Upper lobe of right lung (tissue), 1 donor: Measurements from ENCODE around the gene A1CF. TPM values are rescaled to one million over a fixed set of nuclear protein-coding genes. Genes with fewer than 3 reads are reported as not detected.

Source experiments
- ATAC-seq: fragments of 200-7000 bp; cut with Tn5 transposase; one replicate; pipeline ENCODE4 v1.9.1; 2020; ENCODE audit warnings: mild to moderate bottlenecking, moderate library complexity
- DNase-seq: peaks from one replicate; pipeline ENCODE4 v3.0.0-alpha.2; 2020
- H3K27ac ChIP-seq: fragments of 200-600 bp; one replicate; pipeline ENCODE4 v1.8.0; 2022
- H3K27me3 ChIP-seq: fragments of 200-600 bp; one replicate; pipeline ENCODE4 v1.8.0; 2022; ENCODE audit warnings: mild to moderate bottlenecking
- H3K36me3 ChIP-seq: fragments of 200-600 bp; one replicate; pipeline ENCODE4 v1.8.0; 2022
- H3K4me1 ChIP-seq: fragments of 200-600 bp; one replicate; pipeline ENCODE4 v1.8.0; 2022
- H3K4me3 ChIP-seq: fragments of 200-600 bp; one replicate; pipeline ENCODE4 v1.8.0; 2022; ENCODE audit warnings: mild to moderate bottlenecking
- H3K9me3 ChIP-seq: fragments of 200-600 bp; one replicate; pipeline ENCODE4 v1.8.0; 2022
- intact Hi-C: fragments of 100-400 bp; cut with DNase I; formaldehyde crosslinking; loops from one replicate; pipeline ENCODE4 v1.11.0; 2022
- total RNA-seq: library from RNA; stranded (reverse); fragmentation: NEBNext Ultra II Directional; extraction: Animal tissue kit (Norgen Biotek cat#: 25700); gene quantifications from one replicate; pipeline ENCODE4 v1.2.1, GENCODE V29; 2021
- TF ChIP-seq, protein P1 (sequence below): fragments of 200-600 bp; IDR thresholded peaks from one replicate; pipeline ENCODE4 v1.8.0; 2022; ENCODE audit warnings: antibody characterized with exemption
- donor health status: DM: no; HTN: yes; CAD: no; lungs with severe emphysema.

Gene A1CF
- total RNA-seq, 1 donor from 2014 or later, result not detected

DNA sequence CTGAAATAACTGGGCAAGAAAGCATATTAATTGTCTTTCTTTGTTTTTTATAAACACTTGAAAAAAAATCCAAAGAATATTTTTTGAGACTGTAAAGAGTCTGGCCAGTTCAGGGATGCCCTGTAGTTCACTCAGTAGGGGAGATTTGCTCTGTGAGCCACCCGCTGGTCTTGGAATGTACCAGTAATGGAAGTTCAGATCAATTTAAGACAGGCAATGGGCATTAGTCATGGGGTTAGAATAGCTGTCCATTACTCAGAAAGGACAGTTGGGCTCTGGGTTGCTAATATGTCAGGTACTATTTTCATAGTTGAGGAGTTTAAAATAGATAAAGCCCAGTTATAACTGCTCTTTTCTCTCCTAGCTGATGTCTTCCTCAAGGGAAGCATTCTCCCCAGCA lies 38.7 kb downstream of the A1CF start:
- Histone ChIP-seq H3K4me1 (no peaks in the 10 kb centered on the region), H3K36me3 (no peaks in the 10 kb centered on the region), H3K4me3 (no peak overlapping the region), H3K9me3 (no peaks in the 10 kb centered on the region), H3K27me3 (no peaks in the 10 kb centered on the region), H3K27ac (no peak overlapping the region)
- no peak for DNase-seq
- intact Hi-C loops, result no loop called here
- ATAC-seq, result no peak
- TF ChIP-seq, protein P1, sequence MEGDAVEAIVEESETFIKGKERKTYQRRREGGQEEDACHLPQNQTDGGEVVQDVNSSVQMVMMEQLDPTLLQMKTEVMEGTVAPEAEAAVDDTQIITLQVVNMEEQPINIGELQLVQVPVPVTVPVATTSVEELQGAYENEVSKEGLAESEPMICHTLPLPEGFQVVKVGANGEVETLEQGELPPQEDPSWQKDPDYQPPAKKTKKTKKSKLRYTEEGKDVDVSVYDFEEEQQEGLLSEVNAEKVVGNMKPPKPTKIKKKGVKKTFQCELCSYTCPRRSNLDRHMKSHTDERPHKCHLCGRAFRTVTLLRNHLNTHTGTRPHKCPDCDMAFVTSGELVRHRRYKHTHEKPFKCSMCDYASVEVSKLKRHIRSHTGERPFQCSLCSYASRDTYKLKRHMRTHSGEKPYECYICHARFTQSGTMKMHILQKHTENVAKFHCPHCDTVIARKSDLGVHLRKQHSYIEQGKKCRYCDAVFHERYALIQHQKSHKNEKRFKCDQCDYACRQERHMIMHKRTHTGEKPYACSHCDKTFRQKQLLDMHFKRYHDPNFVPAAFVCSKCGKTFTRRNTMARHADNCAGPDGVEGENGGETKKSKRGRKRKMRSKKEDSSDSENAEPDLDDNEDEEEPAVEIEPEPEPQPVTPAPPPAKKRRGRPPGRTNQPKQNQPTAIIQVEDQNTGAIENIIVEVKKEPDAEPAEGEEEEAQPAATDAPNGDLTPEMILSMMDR, result no peak

DNA sequence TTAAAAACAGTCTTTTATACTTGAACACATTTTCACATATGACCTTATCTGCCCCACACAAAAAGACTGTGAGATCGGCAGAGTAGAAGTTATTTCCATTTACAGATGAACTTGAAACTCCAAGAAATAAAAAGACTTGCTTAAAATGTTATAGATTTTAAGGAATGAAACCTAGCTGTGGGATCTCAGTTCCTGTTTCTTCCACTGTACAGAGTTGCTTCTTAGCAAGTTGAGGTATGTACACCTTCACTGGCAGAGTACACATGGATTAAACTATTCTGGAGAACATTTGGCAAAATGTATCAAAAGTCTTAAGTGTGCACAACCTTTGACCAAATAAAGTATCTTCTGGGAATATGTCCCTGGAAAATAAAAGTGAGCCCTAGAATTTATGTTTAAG lies 48.3 kb downstream of the A1CF start:
- Histone ChIP-seq H3K4me3 (no peak overlapping the region), H3K4me1 (no peaks in the 10 kb centered on the region), H3K27me3 (no peaks in the 10 kb centered on the region), H3K9me3 (no peaks in the 10 kb centered on the region), H3K36me3 (no peaks in the 10 kb centered on the region), H3K27ac (no peak overlapping the region)
- TF ChIP-seq, protein P1, result no peak
- ATAC-seq, result no peak
- intact Hi-C loops, result no loop called here
- no peak for DNase-seq

DNA sequence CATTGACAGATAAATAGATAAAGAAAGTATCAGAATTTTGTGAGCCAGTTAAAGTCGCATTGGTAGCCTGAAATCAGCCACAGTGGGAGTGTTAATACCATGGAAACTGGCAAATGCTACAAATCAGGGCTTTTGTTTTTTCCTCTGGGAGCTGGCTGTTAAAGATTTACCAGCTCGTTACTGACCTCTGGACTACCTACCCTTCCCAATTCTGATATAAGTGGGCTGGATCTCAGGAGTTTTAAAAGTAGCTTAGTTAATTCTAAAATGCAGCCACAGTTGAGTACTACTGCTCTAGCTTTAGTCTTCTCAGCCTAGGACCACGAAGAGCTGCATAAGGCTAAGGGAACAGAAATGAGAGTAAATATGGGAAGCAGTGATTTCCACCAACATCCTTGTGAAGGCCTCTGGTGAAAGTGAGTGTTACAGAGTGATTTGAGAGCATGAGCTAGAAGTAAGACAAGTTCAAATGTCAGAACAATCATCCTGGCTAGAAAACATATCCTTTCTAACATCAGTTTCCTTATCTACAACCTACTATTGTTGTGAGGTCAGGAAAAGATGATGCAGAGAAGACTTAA lies 53.2 kb downstream of the A1CF start:
- Histone ChIP-seq H3K27me3 (no peaks in the 10 kb centered on the region), H3K4me1 (no peaks in the 10 kb centered on the region), H3K36me3 (no peaks in the 10 kb centered on the region), H3K4me3 (no peak overlapping the region), H3K27ac (no peak overlapping the region), H3K9me3 (no peaks in the 10 kb centered on the region)
- ATAC-seq (no peak), DNase-seq (no peak)
- TF ChIP-seq, protein P1, result no peak
- intact Hi-C loops, result no loop called here

DNA sequence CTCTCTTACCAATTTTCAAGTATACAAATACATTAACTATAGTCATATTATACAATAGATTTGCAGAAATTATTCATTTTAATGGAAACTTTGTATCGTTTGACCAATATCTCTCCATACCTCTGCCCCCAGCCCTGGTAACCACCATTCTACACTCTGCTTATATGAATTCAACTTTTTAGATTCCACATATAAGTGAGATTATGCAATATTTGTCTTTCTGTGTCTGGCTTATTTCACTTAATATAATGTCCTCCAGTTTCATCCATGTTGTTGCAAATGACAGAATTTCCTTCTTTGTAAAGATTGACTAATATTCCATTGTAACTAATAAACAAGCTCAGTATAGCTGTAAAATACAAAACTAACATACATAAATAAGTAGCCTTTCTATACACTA lies 55.4 kb downstream of the A1CF start:
- no peaks in the 10 kb centered on the region for H3K36me3 ChIP-seq
- TF ChIP-seq, protein P1, result no peak
- no peaks in the 10 kb centered on the region for H3K27me3 ChIP-seq
- DNase-seq, result no peak
- no peak overlapping the region for H3K4me3 ChIP-seq
- intact Hi-C loops, result no loop called here
- no peak for ATAC-seq
- no peaks in the 10 kb centered on the region for H3K9me3 ChIP-seq
- H3K4me1 ChIP-seq, result no peaks in the 10 kb centered on the region
- H3K27ac ChIP-seq, result no peak overlapping the region

DNA sequence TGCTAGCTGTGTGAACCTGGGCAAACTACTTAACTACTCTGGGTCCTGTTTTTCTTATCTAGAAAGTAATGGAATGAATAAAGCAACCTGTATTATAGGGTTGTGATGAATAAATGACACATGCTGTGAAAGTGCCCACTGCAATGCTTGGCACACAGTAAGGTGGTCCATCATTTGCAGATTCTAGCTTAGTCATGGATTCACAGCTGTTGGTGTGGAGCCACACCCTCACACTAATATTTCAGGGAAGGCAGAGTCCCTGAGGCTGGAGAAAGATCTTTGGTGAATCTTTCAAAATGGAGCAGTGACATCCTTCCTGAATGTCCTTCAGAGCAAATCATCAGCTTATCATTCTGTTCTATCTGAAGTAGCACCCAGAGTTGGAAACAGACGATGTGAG lies 60.6 kb downstream of the A1CF start:
- H3K4me1 ChIP-seq, result no peaks in the 10 kb centered on the region
- H3K36me3 ChIP-seq, result no peaks in the 10 kb centered on the region
- DNase-seq (no peak), ATAC-seq (no peak)
- no peaks in the 10 kb centered on the region for H3K27me3 ChIP-seq
- TF ChIP-seq, protein P1, result no peak
- H3K27ac ChIP-seq, result no peak overlapping the region
- H3K9me3 ChIP-seq, result no peaks in the 10 kb centered on the region
- intact Hi-C loops, result no loop called here
- H3K4me3 ChIP-seq, result no peak overlapping the region

DNA sequence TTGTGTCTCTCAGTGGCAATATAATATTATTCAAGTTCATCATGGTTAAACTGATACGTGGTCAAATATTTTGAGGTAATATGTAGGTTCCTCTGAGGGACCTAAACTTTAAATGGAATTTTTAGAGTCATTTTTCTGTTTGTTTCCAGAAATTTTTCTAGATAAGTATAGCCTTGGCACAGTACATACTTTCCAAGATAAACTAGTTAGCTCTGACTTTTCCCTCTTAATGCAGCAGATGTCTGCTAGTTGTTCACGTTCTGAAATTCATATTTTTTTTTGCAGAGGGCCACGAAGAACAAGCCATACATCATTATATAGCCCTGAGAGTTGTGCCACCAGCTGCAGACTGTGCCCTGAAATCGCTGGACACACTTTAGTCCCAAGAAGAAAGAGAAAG lies 61.6 kb downstream of the A1CF start:
- no peak for DNase-seq
- Histone ChIP-seq H3K9me3 (no peaks in the 10 kb centered on the region), H3K27me3 (no peaks in the 10 kb centered on the region), H3K4me1 (no peaks in the 10 kb centered on the region), H3K36me3 (no peaks in the 10 kb centered on the region), H3K27ac (no peak overlapping the region), H3K4me3 (no peak overlapping the region)
- intact Hi-C loops, result no loop called here
- ATAC-seq, result no peak
- TF ChIP-seq, protein P1, result no peak
